ENCODE data around the gene WDR88. TPM values are rescaled to one million over a fixed set of nuclear protein-coding genes. Genes with fewer than 3 reads are reported as not detected.

WDR88 gene
- total and polyA plus RNA-seq, 2 of the 8 experiments (the other 6 are each of a cell fraction or from before 2014, with no cell fraction given), result not detected

- TF ChIP-seq EP300 (IDR thresholded peaks at IDR 0.05; ENCODE audit: borderline replicate concordance in 1 of 2, low read depth in 2 of 2, low read length in 2 of 2), result no peak
- TF ChIP-seq CHD2 (IDR thresholded peaks at IDR 0.05; ENCODE audit: low read length), result no peak
- no peak for TF ChIP-seq SAP30 (IDR thresholded peaks at IDR 0.05; ENCODE audit: insufficient read depth, insufficient replicate concordance, low read length)
- TF ChIP-seq SP4 (IDR thresholded peaks at IDR 0.05; ENCODE audit: low read length), result no peak
Measured at GRCh38 chr19:33205110-33205509, 73.2 kb downstream of the WDR88 start (continued).

All from H1 (cell line).